ENCODE measurements around the gene AASDHPPT.

Gene AASDHPPT

DNA sequence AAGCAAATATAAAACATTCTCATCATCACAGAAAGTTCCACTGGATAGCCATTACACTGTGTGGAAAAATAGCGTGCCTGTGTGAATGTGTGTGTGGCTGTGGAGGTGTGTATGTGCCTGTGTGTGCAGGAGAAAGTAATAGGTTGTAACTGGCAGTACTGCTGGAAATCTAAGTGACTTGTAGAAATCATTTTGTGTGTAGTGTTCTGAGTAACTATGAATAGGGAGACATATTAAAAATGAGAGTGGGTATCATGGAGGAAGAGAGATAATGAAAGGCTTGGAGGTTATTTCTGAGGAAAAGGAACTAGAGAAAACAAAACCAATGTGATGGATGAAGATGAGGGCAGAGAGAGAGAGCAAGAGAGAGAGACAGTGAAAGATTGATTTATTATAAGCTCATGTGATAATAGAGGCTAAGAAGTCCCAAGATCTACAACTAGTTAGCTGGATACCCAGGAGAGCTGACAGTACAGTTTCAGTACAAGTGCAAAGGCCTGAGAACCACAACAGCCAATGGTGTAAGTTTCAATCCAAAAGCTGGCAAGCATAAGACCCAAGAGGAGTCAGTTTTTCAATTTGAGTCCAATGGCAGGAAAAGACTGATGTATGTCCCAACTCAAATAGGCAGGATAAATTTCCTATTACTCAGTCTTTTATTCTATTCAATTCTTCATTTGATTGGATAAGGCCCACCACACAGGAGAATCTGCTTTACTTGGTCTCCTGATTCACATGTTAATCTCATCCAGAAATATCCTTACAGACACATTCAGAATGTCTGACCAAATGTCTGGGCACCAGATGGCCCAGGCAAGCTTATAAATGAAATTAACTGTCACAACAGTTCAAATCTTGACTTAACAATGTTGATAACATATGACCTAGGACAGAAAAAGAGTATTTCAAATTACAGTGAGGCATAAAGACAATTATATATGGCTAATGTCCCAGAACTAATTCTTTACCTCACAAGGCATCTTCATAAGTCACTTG, 15.2 kb upstream of the AASDHPPT start:
- ATAC-seq, result peak; percentile 83
- TF ChIP-seq TCF4 (CRISPR knock-in tag; IDR thresholded peaks at IDR 0.05; ENCODE audit: borderline replicate concordance) (peak; percentile 94), BACH2 (CRISPR knock-in tag; IDR thresholded peaks at IDR 0.05; ENCODE audit: borderline replicate concordance) (no peak), SNAI2 (CRISPR knock-in tag; IDR thresholded peaks at IDR 0.05) (no peak), ZNF8 (CRISPR knock-in tag; IDR thresholded peaks at IDR 0.05) (0 out of 2 replicates have a peak, but pooled peaks have one; percentile 15), TSHZ2 (CRISPR knock-in tag; IDR thresholded peaks at IDR 0.05) (peak; percentile 62; the same call in 1 of the 2 replicates), ISL1 (CRISPR knock-in tag; IDR thresholded peaks at IDR 0.05) (peak; percentile 74)

- no peak for TF ChIP-seq RARB (CRISPR knock-in tag; IDR thresholded peaks at IDR 0.05)
- no peak; the same call in 2 of the 3 replicates for ATAC-seq
Observed at GRCh38 chr11:106063009-106063408, 14.5 kb upstream of the AASDHPPT start.

DNA sequence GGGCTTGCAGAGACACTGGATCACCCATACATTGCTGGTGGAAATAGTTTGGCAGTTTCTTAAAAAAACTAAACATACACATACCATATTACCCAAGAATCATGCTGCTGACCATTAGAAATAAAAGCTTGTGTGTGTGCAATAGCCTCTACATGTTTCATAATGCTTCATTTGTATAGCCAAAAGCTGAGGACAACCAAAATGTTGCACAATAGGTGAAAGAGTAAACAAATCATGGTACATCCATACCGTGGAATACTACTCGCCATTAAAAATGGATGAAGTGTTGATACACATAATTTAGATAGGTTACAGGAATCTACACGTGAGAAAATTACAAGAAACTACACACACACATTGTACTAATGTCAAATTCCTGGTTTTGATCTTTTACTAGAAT, 6.9 kb upstream of the AASDHPPT start:
- ATAC-seq, result no peak
- TF ChIP-seq, protein P1, sequence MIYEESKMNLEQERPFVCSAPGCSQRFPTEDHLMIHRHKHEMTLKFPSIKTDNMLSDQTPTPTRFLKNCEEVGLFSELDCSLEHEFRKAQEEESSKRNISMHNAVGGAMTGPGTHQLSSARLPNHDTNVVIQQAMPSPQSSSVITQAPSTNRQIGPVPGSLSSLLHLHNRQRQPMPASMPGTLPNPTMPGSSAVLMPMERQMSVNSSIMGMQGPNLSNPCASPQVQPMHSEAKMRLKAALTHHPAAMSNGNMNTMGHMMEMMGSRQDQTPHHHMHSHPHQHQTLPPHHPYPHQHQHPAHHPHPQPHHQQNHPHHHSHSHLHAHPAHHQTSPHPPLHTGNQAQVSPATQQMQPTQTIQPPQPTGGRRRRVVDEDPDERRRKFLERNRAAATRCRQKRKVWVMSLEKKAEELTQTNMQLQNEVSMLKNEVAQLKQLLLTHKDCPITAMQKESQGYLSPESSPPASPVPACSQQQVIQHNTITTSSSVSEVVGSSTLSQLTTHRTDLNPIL (CRISPR knock-in tag; IDR thresholded peaks at IDR 0.05; ENCODE audit: low read depth), result no peak
- no peak for TF ChIP-seq ZNF70 (CRISPR knock-in tag; IDR thresholded peaks at IDR 0.05)
- no peak for TF ChIP-seq RARB (CRISPR knock-in tag; IDR thresholded peaks at IDR 0.05)
- TF ChIP-seq ZNF8 (CRISPR knock-in tag; IDR thresholded peaks at IDR 0.05), result peak; percentile 94

DNA sequence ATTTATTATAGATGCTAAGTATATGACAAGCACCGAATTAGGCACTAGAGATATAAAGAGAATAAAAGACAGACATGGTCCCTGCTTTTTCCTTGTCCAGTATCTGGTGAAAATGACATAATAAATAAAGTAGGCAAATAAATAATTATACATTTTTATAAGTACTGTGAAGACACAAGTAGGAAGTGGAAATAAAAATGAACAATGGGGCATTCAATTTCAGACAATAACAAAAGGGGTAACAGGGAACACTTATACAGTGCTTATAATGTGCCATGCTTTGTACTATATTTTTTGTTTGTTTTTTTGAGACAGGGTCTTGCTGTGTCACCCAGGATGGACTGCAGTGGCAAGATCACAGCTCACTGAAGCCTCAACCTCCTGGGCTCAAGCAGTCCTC, 4.7 kb upstream of the AASDHPPT start:
- TF ChIP-seq POU6F1 (CRISPR knock-in tag; IDR thresholded peaks at IDR 0.05; ENCODE audit: borderline replicate concordance, low read depth) (no peak), RARB (CRISPR knock-in tag; IDR thresholded peaks at IDR 0.05) (no peak), ARNTL (CRISPR knock-in tag; IDR thresholded peaks at IDR 0.05; ENCODE audit: borderline replicate concordance, low read depth) (no peak), ZFP30 (CRISPR knock-in tag; IDR thresholded peaks at IDR 0.05) (no peak), ZNF70 (CRISPR knock-in tag; IDR thresholded peaks at IDR 0.05) (no peak), PPARA (CRISPR knock-in tag; IDR thresholded peaks at IDR 0.05; ENCODE audit: borderline replicate concordance) (no peak), BACH2 (CRISPR knock-in tag; IDR thresholded peaks at IDR 0.05; ENCODE audit: borderline replicate concordance) (no peak), TSHZ2 (CRISPR knock-in tag; IDR thresholded peaks at IDR 0.05) (no peak), ZNF565 (CRISPR knock-in tag; conservative IDR thresholded peaks at IDR 0.05; ENCODE audit: low read depth) (no peak), ZNF8 (CRISPR knock-in tag; IDR thresholded peaks at IDR 0.05) (no peak), SNAI2 (CRISPR knock-in tag; IDR thresholded peaks at IDR 0.05) (no peak), TCF4 (CRISPR knock-in tag; IDR thresholded peaks at IDR 0.05; ENCODE audit: borderline replicate concordance) (no peak)
- ATAC-seq, result no peak

Data from SK-N-SH treated with all-trans-retinoic acid at 6 μM for 48 hours (cell line).